DMS 273 (cell line): ENCODE results near the gene PAWR.
"Not testable (repeated sequence)": the region's sequence is repeated elsewhere in the genome, so short reads cannot be mapped to it uniquely, and the experiment has no call there.

Source experiments
- DNase-seq: peaks from one replicate; lab custom pipeline; 2025; ENCODE audit not compliant: unreplicated experiment; lab: John Stamatoyannopoulos, UW

Gene PAWR

GRCh38 chr12:79553863-79554574 is 136.7 kb downstream of the PAWR start:
- no peak for DNase-seq

DNA sequence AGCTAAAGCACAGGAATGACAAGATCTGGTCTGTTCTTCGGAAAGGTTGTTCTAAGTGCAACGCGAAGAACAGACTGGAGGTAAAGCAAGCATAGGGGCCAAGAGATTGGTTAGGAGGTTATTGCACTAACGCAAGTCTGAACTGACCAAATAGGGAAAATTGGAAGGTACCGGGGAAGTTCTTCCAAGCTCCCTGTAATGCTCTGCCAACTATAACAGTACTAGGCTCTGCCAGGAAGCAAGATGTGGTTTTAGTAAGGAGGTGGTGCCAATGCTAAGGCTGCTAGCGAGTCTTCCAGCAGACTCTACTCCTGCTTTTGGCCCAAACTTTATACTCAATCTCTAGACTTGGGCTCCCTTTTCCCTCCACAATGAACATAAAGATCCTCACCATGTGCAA is 138.6 kb downstream of the PAWR start:
- no peak for DNase-seq

GRCh38 chr12:79549531-79550271 is 141.1 kb downstream of the PAWR start:
- DNase-seq: no peak

DNA sequence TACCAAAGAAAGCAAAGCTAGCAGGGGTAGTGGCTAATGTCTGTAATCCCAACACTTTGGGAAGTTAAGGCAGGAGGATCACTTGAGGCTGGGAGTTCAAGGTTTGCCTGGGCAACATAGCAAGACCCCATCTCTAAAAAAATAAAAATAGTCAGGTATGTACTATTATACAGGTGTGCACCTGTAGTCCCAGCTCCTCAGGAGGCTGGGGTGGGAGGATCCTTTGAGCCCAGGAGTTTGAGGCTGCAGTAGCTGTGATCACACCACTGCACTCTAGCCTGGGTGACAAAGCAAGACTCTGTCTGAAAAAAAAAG is 142.2 kb downstream of the PAWR start:
- DNase-seq: no peak

- peak; percentile 58 for DNase-seq
These were observed 142.8 kb downstream of the PAWR start for GRCh38 chr12:79547735-79548609.

GRCh38 chr12:79547044-79547734 is 143.6 kb downstream of the PAWR start:
- no peak for DNase-seq

- no peak for DNase-seq
These were observed 144.2 kb downstream of the PAWR start for GRCh38 chr12:79546466-79547043.

- DNase-seq: not testable (repeated sequence)
These were observed 146.3 kb downstream of the PAWR start for GRCh38 chr12:79544439-79544838.

- DNase-seq: no peak
These were observed 153.1 kb downstream of the PAWR start for GRCh38 chr12:79537675-79538074.

- no peak for DNase-seq
These were observed 155.0 kb downstream of the PAWR start for GRCh38 chr12:79535751-79536150.
